ENCODE data around the gene TMOD3. TPM values are rescaled to one million over a fixed set of nuclear protein-coding genes. Genes with fewer than 3 reads are reported as not detected.

TMOD3 gene
- total RNA-seq, 2 experiments from 2014 or later = 73.8 to 74.1 TPM

DNA sequence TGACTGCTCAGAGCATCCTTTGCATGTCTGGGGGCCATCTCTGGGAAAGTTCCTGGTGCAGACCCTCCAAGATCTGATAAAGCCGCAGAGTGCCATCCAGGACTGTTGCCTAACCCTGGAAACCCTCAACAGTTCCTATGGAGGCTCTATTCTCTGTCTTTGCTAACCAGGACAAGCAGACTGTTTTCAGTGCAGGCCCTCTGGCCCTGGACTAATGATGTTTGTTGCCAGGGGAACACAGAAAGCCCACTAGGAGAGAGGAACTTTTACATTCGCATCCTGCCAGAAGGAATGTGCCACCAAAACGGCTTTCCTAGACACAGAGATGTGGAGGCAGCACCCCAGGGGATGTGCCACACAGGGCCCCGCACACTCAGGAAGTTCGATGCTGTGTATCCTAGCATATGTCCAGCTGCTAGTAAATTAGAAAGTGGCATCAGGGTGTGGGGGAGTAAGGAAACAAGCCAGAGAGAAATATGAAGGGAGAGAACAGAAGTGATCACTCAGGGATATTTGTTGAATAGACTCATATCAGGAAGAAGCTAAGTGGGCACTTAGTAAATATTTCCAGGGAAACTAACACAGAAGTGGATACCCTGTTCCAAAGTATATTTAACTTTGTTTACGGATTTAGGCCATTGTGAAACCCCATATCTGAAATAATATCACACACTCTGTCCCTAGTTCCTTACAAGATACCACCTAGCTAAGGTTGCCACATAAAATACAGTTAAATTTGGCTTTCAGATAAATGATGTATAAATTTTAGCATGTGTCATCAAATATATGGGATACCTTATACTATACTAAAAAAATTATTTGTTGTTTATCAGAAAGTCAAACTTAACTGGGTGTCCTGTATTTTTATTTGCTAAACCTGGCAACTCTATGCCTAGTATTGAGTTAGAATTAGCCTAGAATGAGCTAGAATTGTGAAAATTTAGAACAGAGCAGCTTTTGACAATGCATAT is 29.9 kb upstream of the TMOD3 start:
- Mint-ChIP-seq H3K9me3 (ENCODE audit: insufficient read depth) (no peaks in the 10 kb centered on the region), H3K4me1 (ENCODE audit: low read depth) (peaks cover 11% of the 10 kb centered on the region), H3K4me3 (no peak overlapping the region), H3K27me3 (ENCODE audit: low read depth) (no peaks in the 10 kb centered on the region), H3K36me3 (ENCODE audit: low read depth) (peaks cover 6% of the 10 kb centered on the region), H3K27ac (no peak overlapping the region)
- ChIA-PET POLR2A (no interaction called here), CTCF (interaction anchor here (1.4 kb wide), 1 partner anchor 22 kb away, joined by 6 read pairs; no protein-coding TSS in a partner anchor)
- DNase-seq (no peak), ATAC-seq (no peak)

DNA sequence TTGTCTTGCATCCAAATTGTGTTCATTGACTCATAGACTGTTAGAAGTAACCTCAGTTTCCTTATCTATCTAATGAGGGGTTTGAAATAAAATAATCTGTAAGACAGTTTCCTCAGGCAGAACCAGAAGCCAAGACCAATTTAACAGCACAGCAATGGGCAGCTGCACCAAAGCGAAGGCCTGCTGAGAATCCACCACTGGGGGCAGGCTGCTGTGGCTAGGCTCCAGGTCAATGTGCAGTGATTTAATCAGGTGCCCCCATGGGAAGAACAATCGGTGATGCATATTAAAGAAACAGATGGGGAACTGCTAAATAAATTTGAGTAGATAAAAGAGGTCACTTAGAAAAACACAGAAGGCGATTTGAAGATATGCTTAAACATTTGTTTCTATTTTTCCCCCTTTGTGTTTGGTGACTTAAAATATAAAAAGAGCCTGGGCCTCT is 28.0 kb upstream of the TMOD3 start:
- ATAC-seq (no peak), DNase-seq (no peak)
- ChIA-PET CTCF (interaction anchor here (1.1 to 1.7 kb wide), 3 partner anchors 24 to 152 kb away, joined by 3 to 5 read pairs (median 3); no protein-coding TSS in a partner anchor), POLR2A (no interaction called here)
- Mint-ChIP-seq H3K27me3 (ENCODE audit: low read depth) (no peaks in the 10 kb centered on the region), H3K4me1 (ENCODE audit: low read depth) (peaks cover 11% of the 10 kb centered on the region), H3K27ac (no peak overlapping the region), H3K9me3 (ENCODE audit: insufficient read depth) (no peaks in the 10 kb centered on the region), H3K4me3 (no peak overlapping the region), H3K36me3 (ENCODE audit: low read depth) (peaks cover 10% of the 10 kb centered on the region)

DNA sequence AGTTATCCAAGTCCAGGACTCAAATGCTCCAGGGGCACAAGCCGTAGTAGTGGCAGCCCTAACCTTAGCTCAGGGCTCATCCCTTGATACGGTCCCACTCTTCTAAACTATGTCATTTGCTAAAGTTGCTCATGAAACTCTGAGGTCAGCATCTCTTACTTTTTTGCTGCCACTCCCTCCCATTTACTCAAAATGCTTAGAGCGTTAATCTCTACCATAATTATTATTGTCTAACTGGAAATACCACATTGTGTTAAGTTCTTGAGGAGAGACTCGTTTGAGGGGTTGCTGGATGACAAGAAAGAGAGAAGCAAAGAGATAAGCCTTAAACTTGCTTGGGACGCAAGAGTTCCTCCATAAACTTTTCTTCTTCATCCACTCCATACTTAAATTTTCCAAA is 26.9 kb upstream of the TMOD3 start:
- H3K4me1 Mint-ChIP-seq (ENCODE audit: low read depth) = peaks cover 11% of the 10 kb centered on the region
- ChIA-PET CTCF (interaction anchor here (1.1 to 1.7 kb wide), 2 partner anchors 26 to 153 kb away, joined by 3 to 5 read pairs; no protein-coding TSS in a partner anchor), POLR2A (no interaction called here)
- H3K36me3 Mint-ChIP-seq (ENCODE audit: low read depth) = peaks cover 17% of the 10 kb centered on the region
- no peaks in the 10 kb centered on the region for H3K9me3 Mint-ChIP-seq (ENCODE audit: insufficient read depth)
- DNase-seq (no peak), ATAC-seq (no peak)
- no peak overlapping the region for H3K27ac Mint-ChIP-seq
- no peak overlapping the region for H3K4me3 Mint-ChIP-seq
- no peaks in the 10 kb centered on the region for H3K27me3 Mint-ChIP-seq (ENCODE audit: low read depth)

GRCh38 chr15:51803965-51804364 is 25.5 kb upstream of the TMOD3 start:
- ChIA-PET POLR2A (no interaction called here), CTCF (interaction anchor here (0.9 kb wide), 1 partner anchor 154 kb away, joined by 4 read pairs; no protein-coding TSS in a partner anchor)
- no peak for DNase-seq
- Mint-ChIP-seq H3K4me3 (no peak overlapping the region), H3K27ac (no peak overlapping the region), H3K4me1 (ENCODE audit: low read depth) (peaks cover 1% of the 10 kb centered on the region), H3K9me3 (ENCODE audit: insufficient read depth) (no peaks in the 10 kb centered on the region), H3K27me3 (ENCODE audit: low read depth) (no peaks in the 10 kb centered on the region), H3K36me3 (ENCODE audit: low read depth) (peaks cover 15% of the 10 kb centered on the region)
- ATAC-seq = no peak

DNA sequence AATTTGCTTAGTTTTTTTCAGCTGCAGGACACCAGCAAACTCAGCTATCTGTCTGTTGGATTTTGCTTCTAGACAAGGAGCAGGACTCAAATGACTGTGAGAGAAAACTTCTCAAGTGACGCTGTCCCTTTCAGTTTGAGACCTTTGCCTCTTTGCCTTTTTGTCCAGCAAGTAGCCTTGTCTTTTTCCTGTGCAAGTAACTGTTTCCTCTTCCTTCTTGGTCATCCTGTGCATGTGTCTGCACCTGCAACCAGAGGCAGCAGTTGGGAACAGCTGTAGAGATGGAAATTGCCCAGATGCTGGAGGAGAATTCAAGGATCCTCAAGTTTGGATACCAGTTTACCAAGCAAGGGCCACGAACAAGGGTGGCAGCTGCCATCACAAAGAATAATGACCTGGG is 23.3 kb upstream of the TMOD3 start:
- Mint-ChIP-seq H3K36me3 (ENCODE audit: low read depth) (peaks cover 11% of the 10 kb centered on the region), H3K27me3 (ENCODE audit: low read depth) (no peaks in the 10 kb centered on the region), H3K4me3 (no peak overlapping the region), H3K27ac (no peak overlapping the region), H3K9me3 (ENCODE audit: insufficient read depth) (no peaks in the 10 kb centered on the region), H3K4me1 (ENCODE audit: low read depth) (no peaks in the 10 kb centered on the region)
- ATAC-seq = no peak
- no peak for DNase-seq
- POLR2A ChIA-PET = no interaction called here
- CTCF ChIA-PET = no interaction called here

DNA sequence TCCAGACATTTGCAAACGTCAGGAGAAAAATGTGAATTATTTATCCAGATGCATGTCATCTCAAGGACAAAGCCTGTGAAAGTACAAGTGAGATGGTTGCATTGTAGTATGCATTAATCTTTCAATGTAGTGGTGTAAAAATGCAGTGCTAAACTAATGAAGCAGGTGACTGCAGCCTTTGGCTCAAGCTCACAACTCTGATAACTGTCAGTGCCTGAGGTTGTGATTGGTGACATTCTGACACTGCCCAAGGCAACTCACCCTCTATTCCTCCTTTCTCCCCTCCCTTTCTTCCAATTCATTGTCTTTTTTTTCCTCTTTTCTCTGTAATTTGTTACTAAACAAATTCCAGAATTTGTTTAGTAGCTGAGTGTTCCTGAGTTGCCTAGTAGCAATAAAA is 20.0 kb upstream of the TMOD3 start:
- Mint-ChIP-seq H3K9me3 (ENCODE audit: insufficient read depth) (no peaks in the 10 kb centered on the region), H3K36me3 (ENCODE audit: low read depth) (peaks cover 11% of the 10 kb centered on the region), H3K4me3 (no peak overlapping the region), H3K4me1 (ENCODE audit: low read depth) (no peaks in the 10 kb centered on the region), H3K27me3 (ENCODE audit: low read depth) (no peaks in the 10 kb centered on the region), H3K27ac (no peak overlapping the region)
- POLR2A ChIA-PET = no interaction called here
- no peak for ATAC-seq
- CTCF ChIA-PET = no interaction called here
- no peak for DNase-seq

DNA sequence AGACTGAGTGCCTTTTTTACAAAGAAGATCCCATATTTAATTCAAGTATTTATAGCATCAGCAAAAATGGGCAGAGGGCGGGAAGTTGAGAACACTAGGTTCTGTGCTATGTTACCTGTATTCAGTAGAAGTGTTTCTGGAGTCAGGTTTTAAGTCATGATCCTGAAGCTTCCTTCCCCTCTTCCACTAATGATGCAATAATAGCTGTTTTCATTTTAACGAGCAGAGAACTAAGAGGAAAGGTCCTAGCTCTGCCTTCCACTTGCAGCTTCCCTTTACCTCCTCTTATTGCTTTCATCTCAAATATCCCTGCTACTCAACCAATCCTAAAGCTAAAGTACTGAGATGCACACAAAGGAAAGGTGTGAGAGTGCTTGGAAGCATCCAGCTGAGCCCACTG is 16.9 kb upstream of the TMOD3 start:
- CTCF ChIA-PET = interaction anchor here (0.8 kb wide), 1 partner anchor 36 kb away, joined by 5 read pairs; no protein-coding TSS in a partner anchor
- Mint-ChIP-seq H3K9me3 (ENCODE audit: insufficient read depth) (no peaks in the 10 kb centered on the region), H3K4me3 (no peak overlapping the region), H3K4me1 (ENCODE audit: low read depth) (no peaks in the 10 kb centered on the region), H3K27ac (no peak overlapping the region), H3K27me3 (ENCODE audit: low read depth) (no peaks in the 10 kb centered on the region), H3K36me3 (ENCODE audit: low read depth) (peaks cover 2% of the 10 kb centered on the region)
- DNase-seq (no peak), ATAC-seq (no peak)
- POLR2A ChIA-PET = no interaction called here

GRCh38 chr15:51814606-51815005 is 14.8 kb upstream of the TMOD3 start:
- CTCF ChIA-PET = interaction anchor here (1.0 to 1.1 kb wide), 2 partner anchors 38 to 164 kb away, joined by 3 to 4 read pairs; no protein-coding TSS in a partner anchor
- no peak overlapping the region for H3K27ac Mint-ChIP-seq
- H3K9me3 Mint-ChIP-seq (ENCODE audit: insufficient read depth) = no peaks in the 10 kb centered on the region
- H3K4me3 Mint-ChIP-seq = no peak overlapping the region
- POLR2A ChIA-PET = no interaction called here
- DNase-seq = no peak
- no peak for ATAC-seq
- H3K36me3 Mint-ChIP-seq (ENCODE audit: low read depth) = peaks cover 2% of the 10 kb centered on the region
- H3K27me3 Mint-ChIP-seq (ENCODE audit: low read depth) = no peaks in the 10 kb centered on the region
- H3K4me1 Mint-ChIP-seq (ENCODE audit: low read depth) = no peaks in the 10 kb centered on the region

GRCh38 chr15:51816611-51817010 is 12.8 kb upstream of the TMOD3 start:
- H3K36me3 Mint-ChIP-seq (ENCODE audit: low read depth) = peaks cover 10% of the 10 kb centered on the region
- ChIA-PET CTCF (no interaction called here), POLR2A (no interaction called here)
- H3K27ac Mint-ChIP-seq = no peak overlapping the region
- no peak overlapping the region for H3K4me3 Mint-ChIP-seq
- DNase-seq (no peak), ATAC-seq (no peak)
- peaks cover 3% of the 10 kb centered on the region for H3K27me3 Mint-ChIP-seq (ENCODE audit: low read depth)
- H3K4me1 Mint-ChIP-seq (ENCODE audit: low read depth) = no peaks in the 10 kb centered on the region
- peaks cover 19% of the 10 kb centered on the region for H3K9me3 Mint-ChIP-seq (ENCODE audit: insufficient read depth)

DNA sequence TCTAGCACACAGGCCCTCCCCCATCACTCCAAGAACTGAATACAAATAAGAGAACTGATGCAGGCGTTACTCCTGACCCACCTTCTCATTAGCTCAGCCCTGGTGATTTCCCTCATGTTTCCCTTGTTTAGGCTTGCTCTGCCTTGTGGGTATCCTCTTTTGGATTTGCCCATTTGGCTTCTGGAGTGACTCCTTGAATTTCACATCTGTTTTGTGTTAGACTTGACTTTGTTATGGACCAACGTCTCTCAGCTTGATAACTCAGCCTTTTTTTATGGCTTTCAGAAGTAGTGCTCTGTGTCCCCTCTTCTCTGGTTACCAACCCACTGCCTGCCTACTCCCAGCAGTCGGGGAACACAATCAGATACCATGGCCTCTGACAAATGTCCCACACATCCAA is 11.3 kb upstream of the TMOD3 start:
- Mint-ChIP-seq H3K4me3 (no peak overlapping the region), H3K9me3 (ENCODE audit: insufficient read depth) (peaks cover 20% of the 10 kb centered on the region), H3K27ac (no peak overlapping the region), H3K27me3 (ENCODE audit: low read depth) (peaks cover 4% of the 10 kb centered on the region), H3K36me3 (ENCODE audit: low read depth) (peaks cover 10% of the 10 kb centered on the region), H3K4me1 (ENCODE audit: low read depth) (no peaks in the 10 kb centered on the region)
- no peak for ATAC-seq
- ChIA-PET CTCF (no interaction called here), POLR2A (no interaction called here)
- DNase-seq = no peak

DNA sequence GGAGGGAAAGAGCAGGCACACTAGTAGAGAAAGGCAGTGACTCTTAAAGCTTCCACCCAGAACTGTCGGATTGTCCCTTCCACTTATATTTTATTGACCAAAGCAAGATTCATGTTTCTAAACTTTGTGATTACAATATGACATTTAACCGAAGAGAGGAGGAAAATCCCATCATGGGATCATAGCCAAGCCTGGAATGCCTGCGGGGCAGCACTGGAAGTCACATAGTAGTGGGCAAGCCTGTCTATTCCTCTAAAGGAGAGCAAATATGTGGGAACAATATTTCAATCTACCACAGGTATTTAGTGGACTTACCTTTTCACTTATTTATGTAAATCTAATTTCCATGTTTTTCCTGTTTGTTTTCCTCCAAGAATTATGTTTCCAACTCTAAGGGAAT is 3.8 kb upstream of the TMOD3 start:
- CTCF ChIA-PET = interaction anchor here (1.1 to 1.2 kb wide), 2 partner anchors 24 to 50 kb away, joined by 3 read pairs; no protein-coding TSS in a partner anchor
- DNase-seq = no peak
- Mint-ChIP-seq H3K27me3 (ENCODE audit: low read depth) (peaks cover 19% of the 10 kb centered on the region), H3K9me3 (ENCODE audit: insufficient read depth) (peaks cover 11% of the 10 kb centered on the region), H3K4me3 (no peak overlapping the region), H3K36me3 (ENCODE audit: low read depth) (peaks cover 8% of the 10 kb centered on the region), H3K27ac (no peak overlapping the region), H3K4me1 (ENCODE audit: low read depth) (peaks cover 9% of the 10 kb centered on the region)
- POLR2A ChIA-PET = no interaction called here
- no peak for ATAC-seq

GRCh38 chr15:51828621-51829375 is 655 bp upstream of the TMOD3 start:
- CTCF ChIA-PET = interaction anchor here (1.2 to 2.4 kb wide), 2 partner anchors 10 to 52 kb away, joined by 3 to 12 read pairs; no protein-coding TSS in a partner anchor
- no peak for ATAC-seq
- no peak for DNase-seq
- Mint-ChIP-seq H3K9me3 (ENCODE audit: insufficient read depth) (no peaks in the 10 kb centered on the region), H3K27me3 (ENCODE audit: low read depth) (peaks cover 14% of the 10 kb centered on the region), H3K4me1 (ENCODE audit: low read depth) (peaks cover 37% of the 10 kb centered on the region), H3K27ac (no peak overlapping the region), H3K36me3 (ENCODE audit: low read depth) (peaks cover 8% of the 10 kb centered on the region), H3K4me3 (peak overlapping the region; percentile 98)
- POLR2A ChIA-PET = interaction anchor here (1.2 to 3.2 kb wide), 2 partner anchors 11 to 59 kb away, joined by 3 to 17 read pairs; no protein-coding TSS in a partner anchor
